ENCODE measurements around the gene PNPLA6. TPM values are rescaled to one million over a fixed set of nuclear protein-coding genes. Genes with fewer than 3 reads are reported as not detected.
"Not testable (repeated sequence)": the region's sequence is repeated elsewhere in the genome, so short reads cannot be mapped to it uniquely, and the experiment has no call there.

PNPLA6 gene
- total RNA-seq, 1 experiment from 2014 or later, result 32.5 TPM

DNA sequence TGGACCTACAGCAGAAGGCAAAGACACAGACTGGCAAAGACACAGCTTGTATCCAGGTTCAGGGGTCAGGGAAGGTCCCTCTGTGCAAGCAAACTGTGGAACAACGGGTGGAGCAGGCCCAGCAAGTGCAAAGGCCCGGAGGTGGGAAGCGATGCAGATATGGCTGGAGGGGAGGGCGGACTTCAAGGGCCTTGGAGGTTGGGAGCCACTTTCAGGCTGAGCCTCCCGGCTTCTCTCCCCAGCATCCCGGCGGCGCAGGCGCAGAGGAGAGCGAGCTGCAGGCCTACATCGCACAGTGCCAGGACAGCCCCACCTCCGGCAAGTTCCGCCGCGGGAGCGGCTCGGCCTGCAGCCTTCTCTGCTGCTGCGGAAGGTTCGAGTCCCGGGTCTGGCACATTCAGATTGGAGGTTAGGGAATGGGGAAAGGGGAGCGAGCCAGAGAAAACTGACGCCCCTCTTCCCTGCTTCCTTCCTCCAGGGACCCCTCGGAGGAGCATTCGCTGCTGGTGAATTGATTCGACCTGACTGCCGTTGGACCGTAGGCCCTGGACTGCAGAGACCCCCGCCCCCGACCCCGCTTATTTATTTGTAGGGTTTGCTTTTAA lies 2.1 kb upstream of the PNPLA6 start:
- no peak for DNase-seq (ENCODE audit: low spot score)

- DNase-seq (ENCODE audit: low spot score), result peak; percentile 79
These were observed 1.5 kb upstream of the PNPLA6 start for GRCh38 chr19:7533925-7534480.

DNA sequence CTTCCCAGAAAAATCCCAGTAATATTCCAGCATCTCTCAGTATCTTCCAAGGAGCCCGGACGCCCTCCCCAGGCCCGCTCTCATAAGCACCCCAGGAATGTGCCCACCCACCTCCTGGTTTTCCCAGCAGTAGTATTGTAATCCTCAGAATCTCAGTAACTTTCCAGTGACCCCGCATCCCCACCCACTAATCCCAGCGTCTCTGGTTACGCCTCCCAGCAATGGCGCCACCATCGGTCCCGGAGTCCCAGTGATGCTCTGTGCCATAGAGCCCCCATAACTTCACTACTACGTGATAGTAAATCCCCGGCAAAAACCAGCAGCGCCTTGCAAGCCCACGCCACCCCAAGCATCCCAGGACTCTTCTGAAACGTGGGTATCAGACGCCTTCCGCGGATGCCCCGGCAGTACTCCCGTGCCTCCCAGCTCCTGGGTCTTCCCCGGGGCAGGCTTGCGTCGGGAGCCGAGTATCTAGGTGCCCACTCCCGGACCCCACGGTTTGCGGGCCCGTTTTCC lies 928 bp upstream of the PNPLA6 start:
- DNase-seq (ENCODE audit: low spot score), result peak; percentile 82

DNA sequence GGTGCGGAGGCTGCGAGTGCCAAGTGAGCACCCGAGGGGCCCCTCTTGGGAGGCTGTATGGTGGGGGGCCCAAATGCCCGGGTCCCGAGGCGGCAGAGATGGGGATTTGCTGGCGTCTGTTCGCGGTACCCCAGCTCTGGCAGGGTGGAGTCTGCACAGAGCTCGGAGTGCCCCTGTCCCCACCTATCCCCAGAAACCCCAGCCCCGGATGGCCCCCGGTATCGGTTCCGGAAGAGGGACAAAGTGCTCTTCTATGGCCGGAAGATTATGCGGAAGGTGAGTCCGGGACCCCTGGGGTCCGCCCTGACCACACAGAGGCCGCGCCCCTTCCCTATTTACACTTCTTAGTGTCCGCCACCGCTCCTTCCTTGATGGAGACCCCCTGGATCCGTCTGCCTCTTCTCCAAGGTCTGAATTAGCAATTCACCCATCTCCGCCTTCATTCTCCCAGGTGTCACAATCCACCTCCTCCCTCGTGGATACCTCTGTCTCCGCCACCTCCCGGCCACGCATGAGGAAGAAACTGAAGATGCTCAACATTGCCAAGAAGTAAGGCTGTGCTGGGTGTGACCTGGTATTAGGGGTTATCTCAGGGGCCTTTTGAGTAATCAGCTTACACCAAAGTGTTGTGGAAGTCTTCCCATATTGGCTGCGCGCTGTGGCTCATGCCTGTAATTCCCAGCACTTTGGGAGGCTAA lies 630 bp downstream of the PNPLA6 start:
- DNase-seq (ENCODE audit: low spot score), result no peak

DNA sequence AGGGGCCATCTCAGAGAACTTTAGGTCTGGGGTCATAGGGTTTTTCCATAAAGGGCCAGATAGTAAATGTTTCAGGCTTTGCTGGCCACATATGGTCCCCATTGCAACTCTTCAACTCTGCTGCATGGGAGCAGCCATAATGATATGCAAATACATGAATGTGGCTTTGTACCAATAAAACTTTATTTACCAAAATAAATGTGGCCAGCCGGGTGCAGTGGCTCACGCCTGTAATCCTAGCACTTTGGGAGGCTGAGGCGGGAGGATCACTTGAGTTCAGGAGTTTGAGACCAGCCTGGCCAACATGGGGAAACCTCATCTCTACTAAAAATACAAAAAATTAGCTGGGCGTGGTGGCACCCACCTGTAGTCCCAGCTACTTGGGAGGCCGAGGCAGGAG lies 3.5 kb downstream of the PNPLA6 start:
- DNase-seq (ENCODE audit: low spot score), result not testable (repeated sequence)

DNA sequence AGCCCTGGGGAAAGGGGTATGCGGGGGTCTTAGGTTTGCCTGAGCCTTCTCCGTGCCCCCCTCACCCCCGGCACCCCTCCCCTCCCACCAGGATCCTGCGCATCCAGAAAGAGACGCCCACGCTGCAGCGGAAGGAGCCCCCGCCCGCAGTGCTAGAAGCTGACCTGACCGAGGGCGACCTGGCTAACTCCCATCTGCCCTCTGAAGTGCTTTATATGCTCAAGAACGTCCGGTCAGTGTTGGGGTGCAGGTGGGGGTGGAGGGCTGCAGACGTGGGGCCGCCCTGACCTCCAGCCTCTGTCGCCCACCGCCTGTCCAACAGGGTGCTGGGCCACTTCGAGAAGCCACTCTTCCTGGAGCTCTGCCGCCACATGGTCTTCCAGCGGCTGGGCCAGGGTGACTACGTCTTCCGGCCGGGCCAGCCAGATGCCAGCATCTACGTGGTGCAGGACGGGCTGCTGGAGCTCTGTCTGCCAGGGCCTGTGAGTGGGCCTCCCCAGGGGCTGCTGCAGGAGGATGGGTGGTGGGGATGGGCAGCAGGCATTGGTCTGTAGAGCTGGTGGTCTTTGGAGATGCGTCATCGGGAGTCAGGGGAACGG lies 4.4 kb downstream of the PNPLA6 start:
- no peak for DNase-seq (ENCODE audit: low spot score)

DNA sequence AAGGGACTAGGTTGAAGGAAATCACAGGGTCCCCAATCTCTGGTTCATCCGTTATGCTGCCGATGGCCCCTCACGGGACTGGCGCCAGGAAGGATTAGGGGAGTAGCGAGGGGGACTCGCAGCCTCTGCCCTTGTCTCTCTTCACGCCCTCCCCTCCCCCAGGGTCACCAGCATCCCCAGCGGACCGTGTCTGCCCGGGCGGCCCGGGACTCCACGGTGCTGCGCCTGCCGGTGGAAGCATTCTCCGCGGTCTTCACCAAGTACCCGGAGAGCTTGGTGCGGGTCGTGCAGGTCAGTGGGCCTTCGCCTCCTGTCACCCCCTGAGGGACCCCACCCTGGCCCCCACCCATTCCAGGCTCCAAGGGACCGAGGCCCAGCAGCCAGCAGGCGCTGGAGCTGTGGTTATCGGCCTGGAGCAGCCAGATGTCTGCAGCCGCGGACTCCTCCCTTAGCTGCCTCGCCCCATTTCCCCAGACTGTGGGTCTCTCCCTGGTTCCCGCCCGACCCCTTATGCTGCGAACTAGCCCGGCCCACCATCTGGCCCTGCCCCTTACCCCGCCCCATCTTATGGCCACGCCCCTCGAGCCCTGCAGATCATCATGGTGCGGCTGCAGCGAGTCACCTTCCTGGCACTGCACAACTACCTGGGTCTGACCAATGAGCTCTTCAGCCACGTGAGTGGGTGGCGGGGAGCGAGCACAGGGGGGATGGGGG lies 5.4 kb downstream of the PNPLA6 start:
- DNase-seq (ENCODE audit: low spot score), result no peak

DNA sequence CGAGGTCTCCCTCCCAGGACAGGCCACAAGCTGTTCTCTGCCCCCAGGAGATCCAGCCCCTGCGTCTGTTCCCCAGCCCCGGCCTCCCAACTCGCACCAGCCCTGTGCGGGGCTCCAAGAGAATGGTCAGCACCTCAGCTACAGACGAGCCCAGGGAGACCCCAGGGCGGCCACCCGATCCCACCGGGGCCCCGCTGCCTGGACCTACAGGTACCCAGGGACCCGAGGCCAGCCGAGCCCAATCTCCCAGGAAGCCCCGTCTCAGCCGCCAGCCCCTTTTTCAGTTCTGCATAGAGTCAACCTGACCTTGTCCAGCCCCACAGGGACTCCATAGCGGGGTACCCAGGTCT lies 5.9 kb downstream of the PNPLA6 start:
- no peak for DNase-seq (ENCODE audit: low spot score)

DNA sequence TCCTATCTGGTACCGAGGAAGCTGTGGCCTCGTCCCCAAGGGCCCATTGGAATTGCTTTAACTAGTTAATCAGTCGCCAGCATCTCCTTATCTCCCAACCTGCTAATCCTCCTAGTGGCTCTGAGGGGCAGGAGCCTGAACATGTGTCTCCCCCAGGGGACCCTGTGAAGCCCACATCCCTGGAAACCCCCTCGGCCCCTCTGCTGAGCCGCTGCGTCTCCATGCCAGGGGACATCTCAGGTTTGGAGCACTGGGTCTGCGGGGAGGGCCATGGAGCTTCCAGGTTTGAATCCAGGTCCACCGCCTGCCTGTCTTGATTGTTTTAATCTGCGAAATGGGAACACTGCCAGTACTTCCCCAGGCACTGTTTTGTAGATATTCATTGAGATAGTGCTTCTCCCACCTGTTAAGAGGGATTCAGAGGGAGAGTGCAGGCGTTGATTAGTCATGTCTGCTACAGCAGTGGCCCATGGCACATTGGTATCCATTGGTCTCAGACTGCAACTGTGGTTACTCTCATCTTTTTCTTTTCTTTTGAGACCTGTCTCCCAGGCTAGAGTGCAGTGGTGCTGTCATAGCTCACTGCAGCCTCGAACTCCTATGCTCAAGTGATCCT lies 6.4 kb downstream of the PNPLA6 start:
- DNase-seq (ENCODE audit: low spot score), result no peak

DNA sequence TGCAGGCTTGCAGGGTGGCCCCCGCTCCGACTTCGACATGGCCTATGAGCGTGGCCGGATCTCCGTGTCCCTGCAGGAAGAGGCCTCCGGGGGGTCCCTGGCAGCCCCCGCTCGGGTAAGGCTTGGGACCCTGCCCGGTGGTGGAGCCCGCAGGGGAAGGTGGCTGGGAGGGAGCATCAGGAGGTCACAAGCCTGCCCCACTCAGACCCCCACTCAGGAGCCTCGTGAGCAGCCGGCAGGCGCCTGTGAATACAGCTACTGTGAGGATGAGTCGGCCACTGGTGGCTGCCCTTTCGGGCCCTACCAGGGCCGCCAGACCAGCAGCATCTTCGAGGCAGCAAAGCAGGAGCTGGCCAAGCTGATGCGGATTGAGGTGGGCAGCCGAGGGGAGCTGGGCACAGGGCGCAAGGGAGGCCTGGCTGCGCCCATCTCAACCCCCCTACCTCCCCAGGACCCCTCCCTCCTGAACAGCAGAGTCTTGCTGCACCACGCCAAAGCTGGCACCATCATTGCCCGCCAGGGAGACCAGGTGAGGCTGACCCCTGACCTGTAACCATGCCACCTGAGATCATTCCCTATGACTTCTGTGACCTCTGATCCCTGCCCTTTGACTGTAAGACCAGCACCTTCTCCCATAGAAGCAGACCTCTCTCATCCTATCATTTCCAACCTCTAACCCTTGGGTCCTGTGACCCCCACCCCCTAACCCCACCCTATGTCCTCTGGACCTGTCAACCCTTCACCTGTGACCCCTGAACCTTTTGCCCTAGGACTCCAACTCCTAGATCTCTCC lies 7.2 kb downstream of the PNPLA6 start:
- no peak for DNase-seq (ENCODE audit: low spot score)

- no peak for DNase-seq (ENCODE audit: low spot score)
These were observed 9.1 kb downstream of the PNPLA6 start for GRCh38 chr19:7544626-7545025.

GRCh38 chr19:7545300-7545699 lies 9.8 kb downstream of the PNPLA6 start:
- DNase-seq (ENCODE audit: low spot score), result no peak

DNA sequence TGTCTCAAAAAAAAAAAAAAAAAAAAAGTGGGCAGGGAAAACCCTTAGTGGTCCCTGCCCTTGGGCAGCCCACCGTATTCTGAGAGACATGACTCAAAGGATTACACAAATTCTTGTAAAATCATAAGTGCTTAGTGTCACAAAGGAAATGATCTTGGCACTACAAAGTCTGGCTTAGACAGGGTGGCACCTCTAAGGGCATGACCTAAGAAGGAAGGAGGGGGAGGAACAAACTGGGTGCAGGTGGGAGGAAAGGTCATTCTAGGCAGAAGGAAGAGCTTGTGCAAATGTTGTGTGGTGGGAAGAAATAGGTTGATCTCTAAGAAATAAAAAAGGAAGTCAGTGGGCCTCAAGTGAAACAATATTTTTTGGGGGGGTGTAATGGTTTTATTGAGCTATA lies 10.4 kb downstream of the PNPLA6 start:
- DNase-seq (ENCODE audit: low spot score), result no peak

DNA sequence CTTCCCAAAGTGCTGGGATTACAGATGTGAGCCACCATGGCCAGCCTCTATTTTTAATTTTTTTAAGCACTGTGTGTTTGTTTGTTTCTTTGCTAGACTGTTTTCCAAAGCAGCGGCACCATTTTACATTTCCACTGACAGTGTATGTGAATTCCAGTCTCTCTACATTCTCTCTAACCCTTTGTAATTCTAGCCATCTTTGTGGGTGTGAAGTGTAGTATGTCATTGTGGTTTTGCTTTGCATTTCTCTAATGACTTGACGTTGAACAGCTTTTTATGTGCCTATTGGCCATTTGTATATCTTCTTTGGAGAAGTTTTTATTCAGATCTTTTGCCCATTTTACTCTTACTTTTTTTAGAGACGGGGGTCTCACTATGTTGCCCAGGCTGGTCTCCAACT lies 11.6 kb downstream of the PNPLA6 start:
- DNase-seq (ENCODE audit: low spot score), result no peak

DNA sequence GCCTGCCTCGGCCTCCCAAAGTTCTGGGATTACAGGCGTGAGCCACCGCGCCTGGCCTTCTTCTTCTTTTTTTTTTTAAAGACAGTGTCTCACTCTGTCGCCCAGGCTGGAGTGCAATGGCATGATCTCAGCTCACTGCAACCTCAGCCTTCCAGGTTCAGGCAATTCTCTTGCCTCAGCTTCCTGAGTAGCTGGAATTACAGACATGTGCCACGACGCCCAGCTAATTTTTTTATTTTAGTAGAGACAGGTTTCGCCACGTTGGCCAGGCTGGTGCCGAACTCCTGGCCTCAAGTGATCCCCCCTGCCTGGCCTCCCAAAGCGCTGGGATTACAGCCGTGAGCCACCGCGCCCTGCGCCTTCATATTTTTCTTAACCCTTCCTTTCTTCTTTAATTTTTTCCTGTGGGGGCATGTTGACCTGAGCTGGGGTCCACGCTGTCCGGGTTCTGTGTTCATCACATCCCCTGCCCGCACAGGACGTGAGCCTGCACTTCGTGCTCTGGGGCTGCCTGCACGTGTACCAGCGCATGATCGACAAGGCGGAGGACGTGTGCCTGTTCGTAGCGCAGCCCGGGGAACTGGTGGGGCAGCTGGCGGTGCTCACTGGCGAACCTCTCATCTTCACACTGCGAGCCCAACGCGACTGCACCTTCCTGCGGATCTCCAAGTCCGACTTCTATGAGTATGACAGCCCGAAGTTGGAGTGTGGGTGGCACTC lies 14.1 kb downstream of the PNPLA6 start:
- DNase-seq (ENCODE audit: low spot score), result no peak

DNA sequence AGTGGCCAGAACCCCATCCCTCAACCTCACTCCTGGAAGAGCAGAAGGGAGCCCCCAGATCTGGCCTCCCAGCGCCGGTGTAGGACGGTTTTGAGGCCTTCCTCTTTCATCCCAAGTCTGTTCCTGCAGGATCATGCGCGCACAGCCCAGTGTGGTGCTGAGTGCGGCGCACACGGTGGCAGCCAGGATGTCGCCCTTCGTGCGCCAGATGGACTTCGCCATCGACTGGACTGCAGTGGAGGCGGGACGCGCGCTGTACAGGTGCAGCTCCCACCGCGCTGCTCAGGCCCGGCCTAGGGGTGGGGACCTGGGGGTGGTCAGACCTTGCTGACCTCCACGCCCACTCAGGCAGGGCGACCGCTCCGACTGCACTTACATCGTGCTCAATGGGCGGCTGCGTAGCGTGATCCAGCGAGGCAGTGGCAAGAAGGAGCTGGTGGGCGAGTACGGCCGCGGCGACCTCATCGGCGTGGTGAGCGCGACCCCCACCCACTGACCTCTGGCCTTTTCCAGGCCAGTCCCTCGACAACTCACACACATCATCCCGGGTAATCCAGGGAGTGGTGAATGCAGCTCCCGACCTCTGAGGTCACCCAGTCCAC lies 14.8 kb downstream of the PNPLA6 start:
- no peak for DNase-seq (ENCODE audit: low spot score)

DNA sequence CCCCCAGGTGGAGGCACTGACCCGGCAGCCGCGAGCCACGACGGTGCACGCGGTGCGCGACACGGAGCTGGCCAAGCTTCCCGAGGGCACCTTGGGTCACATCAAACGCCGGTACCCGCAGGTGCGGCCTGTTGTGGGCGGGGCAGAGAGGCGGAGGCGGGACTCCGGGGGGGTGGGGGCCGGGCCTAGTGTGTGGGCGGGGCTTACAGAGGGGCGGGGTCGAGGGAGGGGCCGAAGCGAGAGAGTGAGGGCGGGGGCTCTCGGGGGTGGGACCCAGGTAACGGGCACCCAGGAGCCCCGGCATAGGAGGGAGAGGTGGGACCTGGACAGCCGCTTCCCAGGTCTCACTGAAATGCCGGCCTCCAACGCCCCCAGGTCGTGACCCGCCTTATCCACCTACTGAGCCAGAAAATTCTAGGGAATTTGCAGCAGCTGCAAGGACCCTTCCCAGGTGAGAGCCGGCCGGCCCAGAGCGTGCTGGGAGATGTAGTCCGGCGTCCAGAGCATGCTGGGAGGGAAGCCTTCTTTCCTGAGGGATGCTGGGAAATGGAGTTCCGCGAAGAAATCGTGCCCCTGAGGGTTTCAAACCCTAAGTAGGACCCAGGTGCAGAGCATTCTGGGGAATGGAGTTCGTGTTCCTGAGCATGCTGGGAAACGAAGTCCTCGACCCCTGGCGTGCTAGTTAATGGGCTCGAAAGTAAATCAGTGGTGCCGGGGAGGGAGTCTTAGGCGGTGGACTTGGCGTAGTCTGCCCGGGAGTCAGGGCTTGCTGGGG lies 15.7 kb downstream of the PNPLA6 start:
- no peak for DNase-seq (ENCODE audit: low spot score)

DNA sequence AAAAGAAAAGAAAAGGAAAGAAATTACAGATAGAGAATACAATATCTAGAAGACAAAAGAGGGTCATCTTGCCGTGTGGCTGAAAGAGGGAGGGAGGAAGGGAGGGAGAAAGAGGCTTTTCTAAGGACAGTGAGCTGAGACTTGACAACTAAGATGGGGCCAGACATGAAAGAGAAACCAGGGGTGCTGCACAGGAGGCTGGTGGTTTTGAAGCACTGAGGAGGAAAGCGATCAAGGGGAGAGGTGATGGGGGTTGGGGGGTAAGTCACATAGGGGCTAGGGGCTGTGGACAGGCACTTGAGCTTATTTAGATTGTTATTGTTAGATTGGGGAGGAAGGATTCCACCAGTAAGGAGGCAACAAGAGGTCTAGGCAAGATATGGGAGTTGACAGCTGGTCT lies 17.3 kb downstream of the PNPLA6 start:
- DNase-seq (ENCODE audit: low spot score), result no peak

- DNase-seq (ENCODE audit: low spot score), result no peak
These were observed 19.0 kb downstream of the PNPLA6 start for GRCh38 chr19:7554565-7554964.

Data from H4 (cell line).